NCI-H748 (cell line): ENCODE measurements around the gene GASK1A.

ENCODE experiments used
- DNase-seq: peaks from one replicate; lab custom pipeline; 2025; ENCODE audit not compliant: unreplicated experiment; lab: John Stamatoyannopoulos, UW

GASK1A gene

GRCh38 chr3:42982645-42983412, 3.7 kb downstream of the GASK1A start:
- no peak for DNase-seq

GRCh38 chr3:42983927-42984326, 4.8 kb downstream of the GASK1A start:
- DNase-seq, result no peak

GRCh38 chr3:42984701-42985100, 5.6 kb downstream of the GASK1A start:
- DNase-seq, result no peak

- no peak for DNase-seq
These were observed 9.0 kb downstream of the GASK1A start for GRCh38 chr3:42988097-42988496.

GRCh38 chr3:42988566-42988965, 9.5 kb downstream of the GASK1A start:
- DNase-seq, result no peak

GRCh38 chr3:42991341-42992315, 12.5 kb downstream of the GASK1A start:
- no peak for DNase-seq

GRCh38 chr3:42994595-42994994, 15.5 kb downstream of the GASK1A start:
- DNase-seq, result no peak

- no peak for DNase-seq
These were observed 16.9 kb downstream of the GASK1A start for GRCh38 chr3:42996021-42996420.

GRCh38 chr3:42996633-42997075, 17.5 kb downstream of the GASK1A start:
- DNase-seq, result no peak

GRCh38 chr3:42999212-42999611, 20.1 kb downstream of the GASK1A start:
- DNase-seq, result no peak

GRCh38 chr3:42999632-43000031, 20.5 kb downstream of the GASK1A start:
- DNase-seq, result no peak

GRCh38 chr3:43000387-43000786, 21.3 kb downstream of the GASK1A start:
- no peak for DNase-seq

GRCh38 chr3:43001094-43001553, 22.0 kb downstream of the GASK1A start:
- no peak for DNase-seq

- no peak for DNase-seq
These were observed 22.5 kb downstream of the GASK1A start for GRCh38 chr3:43001556-43002121.

GRCh38 chr3:43004282-43004681, 25.2 kb downstream of the GASK1A start:
- DNase-seq, result no peak

- no peak for DNase-seq
These were observed 26.1 kb downstream of the GASK1A start for GRCh38 chr3:43005253-43005652.

GRCh38 chr3:43005981-43006380, 26.9 kb downstream of the GASK1A start:
- no peak for DNase-seq

GRCh38 chr3:43006825-43007224, 27.7 kb downstream of the GASK1A start:
- DNase-seq, result no peak

- DNase-seq, result no peak
These were observed 30.4 kb downstream of the GASK1A start for GRCh38 chr3:43009547-43009946.

GRCh38 chr3:43010638-43011037, 31.5 kb downstream of the GASK1A start:
- no peak for DNase-seq

- DNase-seq, result no peak
These were observed 32.5 kb downstream of the GASK1A start for GRCh38 chr3:43011638-43012037.
